H9 (cell line): ENCODE measurements around the gene SEMA3C. TPM values are rescaled to one million over a fixed set of nuclear protein-coding genes. Genes with fewer than 3 reads are reported as not detected.

Experiments
- DNase-seq: peaks from one replicate; pipeline ENCODE4 v3.0.0-alpha.2; 2017
- H2AFZ ChIP-seq: one replicate; pipeline ENCODE4 v1.6.1; 2013; ENCODE audit warnings: mild to moderate bottlenecking, low read length, control low read depth, moderate library complexity
- H2AK5ac ChIP-seq: 2 replicates; pipeline ENCODE4 v1.6.1; 2013; ENCODE audit warnings: low read length, control low read depth, mixed read lengths; ENCODE audit not compliant: insufficient read length
- H2BK120ac ChIP-seq: one replicate; pipeline ENCODE4 v1.6.1; 2013; ENCODE audit warnings: low read depth, mild to moderate bottlenecking, low read length, control low read depth, inconsistent platforms; ENCODE audit not compliant: poor library complexity, severe bottlenecking
- H2BK12ac ChIP-seq: 2 replicates; pipeline ENCODE4 v1.6.1; 2013; ENCODE audit warnings: low read length, control low read depth, mixed read lengths, low read depth; ENCODE audit not compliant: insufficient read length
- H2BK15ac ChIP-seq: 2 replicates; pipeline ENCODE4 v1.6.1; 2013; ENCODE audit warnings: low read depth, low read length, control low read depth
- H2BK20ac ChIP-seq: one replicate; pipeline ENCODE4 v1.6.1; 2013; ENCODE audit warnings: low read depth, mild to moderate bottlenecking, low read length, control low read depth, inconsistent platforms; ENCODE audit not compliant: poor library complexity, severe bottlenecking
- H2BK5ac ChIP-seq: 2 replicates; pipeline ENCODE4 v1.6.1; 2013; ENCODE audit warnings: low read length, control low read depth, mixed read lengths; ENCODE audit not compliant: insufficient read length
- H3K14ac ChIP-seq: 2 replicates; pipeline ENCODE4 v1.6.1; 2013; ENCODE audit warnings: low read length, control low read depth; ENCODE audit not compliant: insufficient read depth
- H3K18ac ChIP-seq: 2 replicates; pipeline ENCODE4 v1.6.1; 2013; ENCODE audit warnings: low read depth, mild to moderate bottlenecking, mixed read lengths, low read length, control low read depth; ENCODE audit not compliant: insufficient read length
- H3K23ac ChIP-seq: 2 replicates; pipeline ENCODE4 v1.6.1; 2013; ENCODE audit warnings: low read length, control low read depth, mixed read lengths, low read depth; ENCODE audit not compliant: insufficient read length
- H3K23me2 ChIP-seq: 2 replicates; pipeline ENCODE4 v1.6.1; 2013; ENCODE audit warnings: low read depth, mild to moderate bottlenecking, mixed read lengths, low read length, control low read depth; ENCODE audit not compliant: insufficient read length, poor library complexity, severe bottlenecking
- H3K27ac ChIP-seq: 2 replicates; pipeline ENCODE4 v1.5.1; 2013; ENCODE audit warnings: low read length, control low read depth, mixed read lengths, low read depth; ENCODE audit not compliant: insufficient read length
- H3K27me3 ChIP-seq: 2 replicates; pipeline ENCODE4 v1.6.1; 2013; ENCODE audit warnings: low read length, control low read depth, inconsistent platforms; ENCODE audit not compliant: insufficient read depth
- H3K4ac ChIP-seq: 2 replicates; pipeline ENCODE4 v1.6.1; 2013; ENCODE audit warnings: low read depth, mild to moderate bottlenecking, control low read depth, inconsistent platforms, low read length, moderate library complexity
- H3K4me1 ChIP-seq: 2 replicates; pipeline ENCODE4 v1.6.1; 2013; ENCODE audit warnings: low read length, control low read depth, inconsistent platforms; ENCODE audit not compliant: insufficient read depth
- H3K4me2 ChIP-seq: 2 replicates; pipeline ENCODE4 v1.6.1; 2013; ENCODE audit warnings: low read length, control low read depth, mixed read lengths; ENCODE audit not compliant: insufficient read length, insufficient read depth
- H3K56ac ChIP-seq: 2 replicates; pipeline ENCODE4 v1.6.1; 2013; ENCODE audit warnings: low read depth, mild to moderate bottlenecking, mixed read lengths, low read length, control low read depth; ENCODE audit not compliant: insufficient read length
- H3K79me1 ChIP-seq: 2 replicates; pipeline ENCODE4 v1.6.1; 2013; ENCODE audit warnings: low read depth, mild to moderate bottlenecking, moderate library complexity, low read length, control low read depth, inconsistent platforms; ENCODE audit not compliant: insufficient read depth, poor library complexity, severe bottlenecking
- H3K79me2 ChIP-seq: 2 replicates; pipeline ENCODE4 v1.6.1; 2013; ENCODE audit warnings: low read length, control low read depth, inconsistent platforms; ENCODE audit not compliant: insufficient read depth
- H3K9ac ChIP-seq: 2 replicates; pipeline ENCODE4 v1.6.1; 2013; ENCODE audit warnings: low read length, control low read depth, mixed read lengths; ENCODE audit not compliant: insufficient read length; ENCODE audit errors: extremely low read depth
- H3K9me3 ChIP-seq: one replicate; pipeline ENCODE4 v1.6.1; 2013; ENCODE audit warnings: low read depth, low read length, inconsistent platforms; ENCODE audit not compliant: control insufficient read depth
- H3T11ph ChIP-seq: one replicate; pipeline ENCODE4 v1.6.1; 2013; ENCODE audit warnings: mild to moderate bottlenecking, low read length, control low read depth, inconsistent platforms
- H4K20me1 ChIP-seq: one replicate; pipeline ENCODE4 v1.6.1; 2013; ENCODE audit not compliant: control insufficient read depth, insufficient read length, insufficient read depth
- H4K5ac ChIP-seq: 2 replicates; pipeline ENCODE4 v1.6.1; 2013; ENCODE audit warnings: low read depth, mild to moderate bottlenecking, mixed read lengths, low read length, control low read depth; ENCODE audit not compliant: insufficient read length
- H4K8ac ChIP-seq: replicated peaks from 2 replicates; pipeline ENCODE4 v1.6.1; 2013; ENCODE audit warnings: low read length, control low read depth, mixed read lengths, low read depth; ENCODE audit not compliant: insufficient read length
- H4K91ac ChIP-seq: 2 replicates; pipeline ENCODE4 v1.6.1; 2013; ENCODE audit warnings: low read depth, mild to moderate bottlenecking, moderate library complexity, mixed read lengths, low read length, control low read depth; ENCODE audit not compliant: insufficient read length
- H3K27ac Mint-ChIP-seq, 3 experiments: 2 replicates in 2 of 3; 3 replicates in 1 of 3; pipeline ENCODE4 v1.8.0; 2020 to 2021; ENCODE audit warnings: mixed read lengths in 3 of 3, mild to moderate bottlenecking in 1 of 3, moderate library complexity in 1 of 3
- H3K27me3 Mint-ChIP-seq: 2 replicates; pipeline ENCODE4 v1.8.0; 2021; ENCODE audit warnings: low read depth, mild to moderate bottlenecking, moderate library complexity, mixed read lengths
- H3K36me3 Mint-ChIP-seq, 3 experiments: 2 replicates in 2 of 3; 3 replicates in 1 of 3; pipeline ENCODE4 v1.8.0; 2020 to 2021; ENCODE audit warnings: low read depth in 3 of 3, mixed read lengths in 3 of 3; ENCODE audit not compliant: insufficient read depth in 1 of 3
- H3K4me1 Mint-ChIP-seq, 2 experiments: 2 replicates each; pipeline ENCODE4 v1.8.0; 2020; ENCODE audit warnings: mixed read lengths in 2 of 2
- H3K4me3 Mint-ChIP-seq, 2 experiments: 2 replicates in 1 of 2; 3 replicates in 1 of 2; pipeline ENCODE4 v1.8.0; 2020 to 2021; ENCODE audit warnings: mild to moderate bottlenecking in 2 of 2, mixed read lengths in 2 of 2, moderate library complexity in 1 of 2
- H3K9me3 Mint-ChIP-seq, 2 experiments: 2 replicates in 1 of 2; 3 replicates in 1 of 2; pipeline ENCODE4 v1.8.0; 2020; ENCODE audit warnings: mild to moderate bottlenecking in 2 of 2, mixed read lengths in 2 of 2, moderate library complexity in 1 of 2
- WGBS: extraction: QIAGEN DNeasy Blood & Tissue Kit; methylation state at CpG from one replicate; pipeline ENCODE4 v1.1.7; 2013; ENCODE audit warnings: missing lambda C conversion rate, low lambda C conversion rate, mixed read lengths; ENCODE audit not compliant: insufficient read length; ENCODE audit errors: extremely low coverage; 5-methylcytosine and 5-hydroxymethylcytosine counted together
- total RNA-seq: library from RNA; stranded (reverse); gene quantifications from 2 replicates; pipeline ENCODE4 v1.2.1, GENCODE V29; 2021
- TF ChIP-seq, protein P1 (sequence below): fragments of 200-600 bp; sonication (generic); conservative IDR thresholded peaks from 3 replicates; pipeline ENCODE4 v1.8.0; 2021; ENCODE audit warnings: antibody characterized with exemption, mild to moderate bottlenecking

SEMA3C gene
- total RNA-seq, 1 experiment from 2014 or later = 1.6 TPM

DNA sequence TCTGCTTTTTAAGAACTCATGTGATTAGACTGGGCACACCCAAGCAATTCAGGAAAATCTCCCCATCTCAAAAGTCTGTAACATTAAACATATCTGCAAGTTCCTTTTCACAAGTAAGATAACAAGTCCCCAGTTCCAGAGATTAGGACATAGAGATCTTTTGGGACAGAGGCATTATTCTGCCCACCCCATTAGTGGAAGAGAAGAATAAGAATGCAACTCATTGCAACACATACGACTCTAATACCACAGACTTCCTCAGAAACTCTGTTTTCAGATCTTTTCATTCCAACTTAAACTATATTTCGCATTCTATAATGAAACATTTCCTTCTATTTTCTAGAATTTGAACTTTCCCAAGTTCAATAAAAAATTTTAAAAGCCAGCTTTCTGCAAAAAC is 137.7 kb downstream of the SEMA3C start:
- no peaks in the 10 kb centered on the region for H3K79me2 ChIP-seq
- no peak for DNase-seq
- H2AFZ ChIP-seq = no peak overlapping the region
- H2BK15ac ChIP-seq = no peak overlapping the region
- H2BK20ac ChIP-seq = no peak overlapping the region
- H3K4me1 ChIP-seq = no peaks in the 10 kb centered on the region
- no peak overlapping the region for H3K23ac ChIP-seq
- H2BK12ac ChIP-seq = no peak overlapping the region
- H3K14ac ChIP-seq = no peak overlapping the region
- Mint-ChIP-seq H3K9me3 (no peaks in the 10 kb centered on the region), H3K4me3 (no peak overlapping the region), H3K27ac (no peak overlapping the region), H3K27me3 (no peaks in the 10 kb centered on the region), H3K36me3 (no peaks in the 10 kb centered on the region), H3K4me1 (peaks cover 11 to 17% of the 10 kb centered on the region in 2 experiments)
- no peak overlapping the region for H2BK5ac ChIP-seq
- WGBS = 100% methylated on average over 1 of the region's 2 CpGs
- no peak overlapping the region for H2AK5ac ChIP-seq
- no peaks in the 10 kb centered on the region for H3K27me3 ChIP-seq
- TF ChIP-seq, protein P1, sequence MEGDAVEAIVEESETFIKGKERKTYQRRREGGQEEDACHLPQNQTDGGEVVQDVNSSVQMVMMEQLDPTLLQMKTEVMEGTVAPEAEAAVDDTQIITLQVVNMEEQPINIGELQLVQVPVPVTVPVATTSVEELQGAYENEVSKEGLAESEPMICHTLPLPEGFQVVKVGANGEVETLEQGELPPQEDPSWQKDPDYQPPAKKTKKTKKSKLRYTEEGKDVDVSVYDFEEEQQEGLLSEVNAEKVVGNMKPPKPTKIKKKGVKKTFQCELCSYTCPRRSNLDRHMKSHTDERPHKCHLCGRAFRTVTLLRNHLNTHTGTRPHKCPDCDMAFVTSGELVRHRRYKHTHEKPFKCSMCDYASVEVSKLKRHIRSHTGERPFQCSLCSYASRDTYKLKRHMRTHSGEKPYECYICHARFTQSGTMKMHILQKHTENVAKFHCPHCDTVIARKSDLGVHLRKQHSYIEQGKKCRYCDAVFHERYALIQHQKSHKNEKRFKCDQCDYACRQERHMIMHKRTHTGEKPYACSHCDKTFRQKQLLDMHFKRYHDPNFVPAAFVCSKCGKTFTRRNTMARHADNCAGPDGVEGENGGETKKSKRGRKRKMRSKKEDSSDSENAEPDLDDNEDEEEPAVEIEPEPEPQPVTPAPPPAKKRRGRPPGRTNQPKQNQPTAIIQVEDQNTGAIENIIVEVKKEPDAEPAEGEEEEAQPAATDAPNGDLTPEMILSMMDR = no peak
- H3K9me3 ChIP-seq = no peaks in the 10 kb centered on the region
- H3T11ph ChIP-seq = no peak overlapping the region
- H4K91ac ChIP-seq = no peak overlapping the region
- no peak overlapping the region for H3K4me2 ChIP-seq
- no peaks in the 10 kb centered on the region for H3K79me1 ChIP-seq
- H3K4ac ChIP-seq = no peak overlapping the region
- H2BK120ac ChIP-seq = no peak overlapping the region
- H3K9ac ChIP-seq = no peak overlapping the region
- no peaks in the 10 kb centered on the region for H3K23me2 ChIP-seq
- H3K18ac ChIP-seq = no peak overlapping the region
- no peaks in the 10 kb centered on the region for H4K20me1 ChIP-seq
- H3K56ac ChIP-seq = no peak overlapping the region
- H4K8ac ChIP-seq = no peak overlapping the region
- H4K5ac ChIP-seq = no peak overlapping the region
- H3K27ac ChIP-seq = no peak overlapping the region
